ENCODE data around the gene ME1. TPM values are rescaled to one million over a fixed set of nuclear protein-coding genes. Genes with fewer than 3 reads are reported as not detected.
"Not testable (repeated sequence)": the region's sequence is repeated elsewhere in the genome, so short reads cannot be mapped to it uniquely, and the experiment has no call there.

The ME1 gene
- total RNA-seq, 5 donors from 2014 or later (not counting 1 experiment from before 2014, with no cell fraction given), result 0.10 to 1.0 (median 0.88) TPM

DNA sequence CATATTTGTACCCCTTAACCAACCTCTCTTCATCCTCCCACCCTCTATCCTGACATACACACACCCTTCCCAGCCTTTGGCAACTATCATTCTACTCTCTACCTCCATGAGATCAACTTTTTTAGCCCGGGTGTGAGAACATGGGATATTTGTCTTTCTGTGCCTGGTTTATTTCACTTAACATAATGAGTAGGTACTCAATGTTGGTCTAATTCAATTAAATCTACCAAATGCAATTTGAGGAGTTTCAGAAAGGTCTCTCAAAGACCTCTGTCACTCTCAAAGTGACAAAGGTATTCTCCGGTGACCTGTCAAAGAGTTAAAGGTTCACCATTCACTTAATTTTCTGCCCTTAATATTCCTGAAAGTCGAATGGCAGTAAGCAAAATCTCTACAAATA is 87.7 kb downstream of the ME1 start:
- Mint-ChIP-seq H3K36me3 (no peaks in the 10 kb centered on the region), H3K4me3 (no peak overlapping the region), H3K9me3 (peaks cover 0 to 7% (median 0%) of the 10 kb centered on the region in 3 donors), H3K27me3 (no peaks in the 10 kb centered on the region), H3K27ac (no peak overlapping the region), H3K4me1 (no peaks in the 10 kb centered on the region)
- Histone ChIP-seq H3K36me3 (ENCODE audit: control insufficient read depth in 2 of 2, extremely low read depth in 1 of 2, insufficient read depth in 1 of 2, low read length in 1 of 2) (no peaks in the 10 kb centered on the region), H3K27me3 (replicated peaks in 1 of 2; ENCODE audit: control insufficient read depth in 2 of 2, extremely low read depth in 1 of 2, insufficient read depth in 2 of 2, low read length in 1 of 2) (no peaks in the 10 kb centered on the region), H3K4me1 (ENCODE audit: control insufficient read depth in 1 of 2, extremely low read depth in 1 of 2, insufficient read depth in 2 of 2, low read length in 2 of 2) (no peaks in the 10 kb centered on the region), H3K27ac (ENCODE audit: low read length) (no peak overlapping the region), H3K9me3 (no peaks in the 10 kb centered on the region), H3K4me3 (ENCODE audit: control insufficient read depth in 1 of 2, extremely low read depth in 1 of 2, low read length in 1 of 2) (no peak overlapping the region)
- no peak for DNase-seq
- 100% methylated on average over 1 of the region's 3 CpGs for WGBS (ENCODE audit: insufficient coverage)
- ATAC-seq (replicated peaks in 1 of 4), result no peak
- ChIA-PET CTCF (no interaction called here), POLR2A (no interaction called here)

DNA sequence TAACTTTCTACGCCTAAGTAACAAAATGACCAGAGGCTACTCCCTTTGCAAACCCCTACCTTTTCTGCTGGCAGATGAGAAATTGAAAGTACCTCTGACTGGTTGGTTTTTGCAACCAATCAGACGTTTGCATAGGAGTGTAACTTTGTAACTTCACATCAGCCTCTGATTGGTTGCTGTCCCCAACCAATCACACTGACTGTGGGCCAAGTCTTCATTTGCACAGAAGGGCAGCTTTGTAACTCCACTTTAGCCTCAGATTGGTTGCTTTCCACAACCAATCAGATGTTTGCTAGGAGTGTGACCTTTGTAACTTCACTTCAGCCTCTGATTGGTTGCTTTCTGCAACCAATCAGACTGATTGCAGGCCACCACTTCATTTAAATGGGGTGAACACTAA is 89.1 kb downstream of the ME1 start:
- H3K9me3 ChIP-seq, result no peaks in the 10 kb centered on the region
- Mint-ChIP-seq H3K36me3 (no peaks in the 10 kb centered on the region), H3K4me1 (no peaks in the 10 kb centered on the region), H3K27me3 (no peaks in the 10 kb centered on the region), H3K27ac (no peak overlapping the region), H3K9me3 (peaks cover 0 to 7% (median 0%) of the 10 kb centered on the region in 3 donors), H3K4me3 (no peak overlapping the region)
- H3K36me3 ChIP-seq (ENCODE audit: control insufficient read depth in 2 of 2, extremely low read depth in 1 of 2, insufficient read depth in 1 of 2, low read length in 1 of 2), result no peaks in the 10 kb centered on the region
- no peak for ATAC-seq (replicated peaks in 1 of 4)
- no peaks in the 10 kb centered on the region for H3K27me3 ChIP-seq (replicated peaks in 1 of 2; ENCODE audit: control insufficient read depth in 2 of 2, extremely low read depth in 1 of 2, insufficient read depth in 2 of 2, low read length in 1 of 2)
- ChIA-PET POLR2A (no interaction called here), CTCF (no interaction called here)
- WGBS (ENCODE audit: insufficient coverage), result 67% methylated on average over 2 of the region's 2 CpGs
- H3K27ac ChIP-seq (ENCODE audit: low read length), result no peak overlapping the region
- no peak overlapping the region for H3K4me3 ChIP-seq (ENCODE audit: control insufficient read depth in 1 of 2, extremely low read depth in 1 of 2, low read length in 1 of 2)
- no peak for DNase-seq
- H3K4me1 ChIP-seq (ENCODE audit: control insufficient read depth in 1 of 2, extremely low read depth in 1 of 2, insufficient read depth in 2 of 2, low read length in 2 of 2), result no peaks in the 10 kb centered on the region

DNA sequence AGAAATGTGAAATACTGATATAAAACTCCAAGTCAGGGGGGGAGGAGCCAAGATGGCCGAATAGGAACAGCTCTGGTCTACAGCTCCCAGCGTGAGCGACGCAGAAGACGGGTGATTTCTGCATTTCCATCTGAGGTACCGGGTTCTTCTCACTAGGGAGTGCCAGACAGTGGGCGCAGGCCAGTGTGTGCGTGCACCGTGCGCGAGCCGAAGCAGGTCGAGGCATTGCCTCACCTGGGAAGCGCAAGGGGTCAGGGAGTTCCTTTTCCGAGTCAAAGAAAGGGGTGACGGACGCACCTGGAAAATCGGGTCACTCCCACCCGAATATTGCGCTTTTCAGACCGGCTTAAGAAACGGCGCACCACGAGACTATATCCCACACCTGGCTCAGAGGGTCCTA is 96.9 kb downstream of the ME1 start:
- H3K27ac ChIP-seq (ENCODE audit: low read length); H3K4me1 Mint-ChIP-seq; ATAC-seq (replicated peaks in 1 of 4); H3K27me3 Mint-ChIP-seq; POLR2A ChIA-PET; H3K4me1 ChIP-seq (ENCODE audit: control insufficient read depth in 1 of 2, extremely low read depth in 1 of 2, insufficient read depth in 2 of 2, low read length in 2 of 2); H3K9me3 ChIP-seq; H3K27me3 ChIP-seq (replicated peaks in 1 of 2; ENCODE audit: control insufficient read depth in 2 of 2, extremely low read depth in 1 of 2, insufficient read depth in 2 of 2, low read length in 1 of 2); DNase-seq; H3K36me3 Mint-ChIP-seq; H3K4me3 Mint-ChIP-seq; H3K36me3 ChIP-seq (ENCODE audit: control insufficient read depth in 2 of 2, extremely low read depth in 1 of 2, insufficient read depth in 1 of 2, low read length in 1 of 2); H3K9me3 Mint-ChIP-seq; H3K27ac Mint-ChIP-seq; H3K4me3 ChIP-seq (ENCODE audit: control insufficient read depth in 1 of 2, extremely low read depth in 1 of 2, low read length in 1 of 2); CTCF ChIA-PET: not testable (repeated sequence)
- no CpG with 5 or more reads among the region's 24 CpGs for WGBS (ENCODE audit: insufficient coverage)

- no peak overlapping the region for H3K4me3 ChIP-seq (ENCODE audit: control insufficient read depth in 1 of 2, extremely low read depth in 1 of 2, low read length in 1 of 2)
- POLR2A ChIA-PET, result no interaction called here
- no peaks in the 10 kb centered on the region for H3K27me3 ChIP-seq (replicated peaks in 1 of 2; ENCODE audit: control insufficient read depth in 2 of 2, extremely low read depth in 1 of 2, insufficient read depth in 2 of 2, low read length in 1 of 2)
- DNase-seq, result no peak
- Mint-ChIP-seq H3K36me3 (no peaks in the 10 kb centered on the region), H3K4me1 (no peaks in the 10 kb centered on the region), H3K27me3 (no peaks in the 10 kb centered on the region), H3K27ac (no peak overlapping the region), H3K4me3 (no peak overlapping the region), H3K9me3 (no peaks in the 10 kb centered on the region)
- no peaks in the 10 kb centered on the region for H3K36me3 ChIP-seq (ENCODE audit: control insufficient read depth in 2 of 2, extremely low read depth in 1 of 2, insufficient read depth in 1 of 2, low read length in 1 of 2)
- no CpG with 5 or more reads among the region's 2 CpGs for WGBS (ENCODE audit: insufficient coverage)
- CTCF ChIA-PET, result no interaction called here
- H3K9me3 ChIP-seq, result no peaks in the 10 kb centered on the region
- H3K4me1 ChIP-seq (ENCODE audit: control insufficient read depth in 1 of 2, extremely low read depth in 1 of 2, insufficient read depth in 2 of 2, low read length in 2 of 2), result no peaks in the 10 kb centered on the region
- H3K27ac ChIP-seq (ENCODE audit: low read length), result no peak overlapping the region
- no peak for ATAC-seq (replicated peaks in 1 of 4)
Measured at GRCh38 chr6:83333500-83333899, 97.4 kb downstream of the ME1 start.

- Mint-ChIP-seq H3K4me1 (no peaks in the 10 kb centered on the region), H3K27me3 (peaks cover 7 to 10% of the 10 kb centered on the region in 2 donors), H3K9me3 (no peaks in the 10 kb centered on the region), H3K36me3 (no peaks in the 10 kb centered on the region), H3K4me3 (no peak overlapping the region), H3K27ac (no peak overlapping the region)
- no CpG with 5 or more reads among the region's 1 CpG for WGBS (ENCODE audit: insufficient coverage)
- Histone ChIP-seq H3K9me3 (no peaks in the 10 kb centered on the region), H3K4me3 (ENCODE audit: control insufficient read depth in 1 of 2, extremely low read depth in 1 of 2, low read length in 1 of 2) (no peak overlapping the region), H3K4me1 (ENCODE audit: control insufficient read depth in 1 of 2, extremely low read depth in 1 of 2, insufficient read depth in 2 of 2, low read length in 2 of 2) (no peaks in the 10 kb centered on the region), H3K27ac (ENCODE audit: low read length) (no peak overlapping the region), H3K36me3 (ENCODE audit: control insufficient read depth in 2 of 2, extremely low read depth in 1 of 2, insufficient read depth in 1 of 2, low read length in 1 of 2) (no peaks in the 10 kb centered on the region), H3K27me3 (replicated peaks in 1 of 2; ENCODE audit: control insufficient read depth in 2 of 2, extremely low read depth in 1 of 2, insufficient read depth in 2 of 2, low read length in 1 of 2) (no peaks in the 10 kb centered on the region)
- DNase-seq, result no peak
- ChIA-PET CTCF (no interaction called here), POLR2A (no interaction called here)
- ATAC-seq (replicated peaks in 1 of 4), result no peak
Measured at GRCh38 chr6:83314693-83315092, 116.2 kb downstream of the ME1 start.

GRCh38 chr6:83313882-83314281 is 117.0 kb downstream of the ME1 start:
- Histone ChIP-seq H3K27ac (ENCODE audit: low read length) (no peak overlapping the region), H3K9me3 (no peaks in the 10 kb centered on the region), H3K27me3 (replicated peaks in 1 of 2; ENCODE audit: control insufficient read depth in 2 of 2, extremely low read depth in 1 of 2, insufficient read depth in 2 of 2, low read length in 1 of 2) (no peaks in the 10 kb centered on the region), H3K36me3 (ENCODE audit: control insufficient read depth in 2 of 2, extremely low read depth in 1 of 2, insufficient read depth in 1 of 2, low read length in 1 of 2) (no peaks in the 10 kb centered on the region), H3K4me1 (ENCODE audit: control insufficient read depth in 1 of 2, extremely low read depth in 1 of 2, insufficient read depth in 2 of 2, low read length in 2 of 2) (no peaks in the 10 kb centered on the region), H3K4me3 (ENCODE audit: control insufficient read depth in 1 of 2, extremely low read depth in 1 of 2, low read length in 1 of 2) (no peak overlapping the region)
- ChIA-PET CTCF (no interaction called here), POLR2A (no interaction called here)
- no peak overlapping the region for H3K27ac Mint-ChIP-seq
- H3K36me3 Mint-ChIP-seq, result no peaks in the 10 kb centered on the region
- ATAC-seq (replicated peaks in 1 of 4), result no peak
- peaks cover 7 to 10% of the 10 kb centered on the region in 2 donors for H3K27me3 Mint-ChIP-seq
- no peaks in the 10 kb centered on the region for H3K9me3 Mint-ChIP-seq
- H3K4me1 Mint-ChIP-seq, result peaks cover 0 to 2% (median 0%) of the 10 kb centered on the region in 3 donors
- DNase-seq, result no peak
- H3K4me3 Mint-ChIP-seq, result no peak overlapping the region

GRCh38 chr6:83311231-83311630 is 119.6 kb downstream of the ME1 start:
- Histone ChIP-seq H3K4me1 (ENCODE audit: control insufficient read depth in 1 of 2, extremely low read depth in 1 of 2, insufficient read depth in 2 of 2, low read length in 2 of 2) (no peaks in the 10 kb centered on the region), H3K36me3 (ENCODE audit: control insufficient read depth in 2 of 2, extremely low read depth in 1 of 2, insufficient read depth in 1 of 2, low read length in 1 of 2) (no peaks in the 10 kb centered on the region), H3K9me3 (no peaks in the 10 kb centered on the region), H3K4me3 (ENCODE audit: control insufficient read depth in 1 of 2, extremely low read depth in 1 of 2, low read length in 1 of 2) (no peak overlapping the region), H3K27ac (ENCODE audit: low read length) (no peak overlapping the region), H3K27me3 (replicated peaks in 1 of 2; ENCODE audit: control insufficient read depth in 2 of 2, extremely low read depth in 1 of 2, insufficient read depth in 2 of 2, low read length in 1 of 2) (no peaks in the 10 kb centered on the region)
- DNase-seq (no peak), ATAC-seq (replicated peaks in 1 of 4) (no peak)
- Mint-ChIP-seq H3K4me1 (peaks cover 0 to 2% (median 0%) of the 10 kb centered on the region in 3 donors), H3K27ac (no peak overlapping the region), H3K4me3 (no peak overlapping the region), H3K27me3 (peaks cover 7 to 10% of the 10 kb centered on the region in 2 donors), H3K36me3 (no peaks in the 10 kb centered on the region), H3K9me3 (no peaks in the 10 kb centered on the region)
- POLR2A ChIA-PET, result no interaction called here
- WGBS (ENCODE audit: insufficient coverage), result no CpG with 5 or more reads among the region's 1 CpG
- CTCF ChIA-PET, result no interaction called here

Data from T-cell (primary cell).